Skeletal muscle tissue (tissue), 4 donors: ENCODE data around the gene TMEM132C. TPM values are rescaled to one million over a fixed set of nuclear protein-coding genes. Genes with fewer than 3 reads are reported as not detected.

ENCODE experiments used
- H3K27ac ChIP-seq: one replicate; pipeline ENCODE4 v1.7.0; 2013; ENCODE audit warnings: mild to moderate bottlenecking, low read depth, low read length, inconsistent platforms
- H3K27me3 ChIP-seq, 3 donors: one replicate each; pipeline ENCODE4 v1.7.0; 2013; ENCODE audit warnings: low read length in 3 of 3; ENCODE audit not compliant: control insufficient read depth in 3 of 3, insufficient read depth in 3 of 3
- H3K36me3 ChIP-seq, 3 donors: one replicate each; pipeline ENCODE4 v1.7.0; 2013; ENCODE audit warnings: low read length in 3 of 3; ENCODE audit not compliant: control insufficient read depth in 3 of 3, insufficient read depth in 3 of 3
- H3K4me1 ChIP-seq, 3 donors: one replicate each; pipeline ENCODE4 v1.7.0; 2013; ENCODE audit warnings: low read length in 3 of 3, mild to moderate bottlenecking in 3 of 3; ENCODE audit not compliant: control insufficient read depth in 3 of 3, insufficient read depth in 3 of 3
- H3K4me3 ChIP-seq, 3 donors: one replicate each; pipeline ENCODE4 v1.7.0; 2013; ENCODE audit warnings: low read length in 3 of 3
- H3K9ac ChIP-seq, 3 donors: one replicate each; pipeline ENCODE4 v1.7.0; 2013; ENCODE audit warnings: low read length in 3 of 3, mild to moderate bottlenecking in 3 of 3, moderate library complexity in 2 of 3, low read depth in 1 of 3
- H3K9me3 ChIP-seq, 3 donors: one replicate each; pipeline ENCODE4 v1.7.0; 2013; ENCODE audit warnings: low read length in 3 of 3; ENCODE audit not compliant: control insufficient read depth in 3 of 3
- total RNA-seq: library from RNA; depleted of rRNA; stranded (reverse); fragments of >200 nt; gene quantifications from one replicate; pipeline ENCODE4 v1.2.3, GENCODE V29; 2014
- donor health status: Osteomylitis.

TMEM132C gene
- total RNA-seq, 1 donor from 2014 or later = 3.7 TPM

DNA sequence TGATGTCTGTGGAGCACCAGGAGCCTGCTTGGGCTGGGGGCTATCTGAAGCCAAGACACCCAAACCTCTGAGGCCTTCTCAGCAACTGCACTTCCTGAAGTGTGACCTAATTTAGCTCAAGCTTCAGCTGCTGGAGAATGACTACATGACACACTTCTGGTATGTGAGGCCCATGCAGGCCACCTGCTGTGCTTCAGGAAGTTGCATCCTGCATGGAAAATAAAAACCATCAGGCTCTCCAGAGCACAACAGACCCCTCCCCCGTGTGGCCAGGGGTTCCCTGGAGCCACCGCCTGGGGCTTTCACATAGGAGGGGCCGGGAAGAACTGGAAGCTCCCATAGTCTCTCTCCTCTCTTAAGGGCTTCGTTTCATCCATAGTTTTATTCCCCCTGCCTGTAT lies 339.1 kb downstream of the TMEM132C start:
- Histone ChIP-seq H3K27me3 (peaks cover 0 to 3% (median 0%) of the 10 kb centered on the region in 3 donors), H3K36me3 (no peaks in the 10 kb centered on the region), H3K27ac (no peak overlapping the region), H3K9me3 (peaks cover 0 to 3% (median 0%) of the 10 kb centered on the region in 3 donors), H3K4me1 (no peaks in the 10 kb centered on the region), H3K9ac (no peak overlapping the region), H3K4me3 (no peak overlapping the region)

GRCh38 chr12:128606538-128606937 lies 339.6 kb downstream of the TMEM132C start:
- H3K9ac ChIP-seq = no peak overlapping the region
- no peaks in the 10 kb centered on the region for H3K9me3 ChIP-seq
- no peaks in the 10 kb centered on the region for H3K36me3 ChIP-seq
- no peaks in the 10 kb centered on the region for H3K4me1 ChIP-seq
- no peak overlapping the region for H3K4me3 ChIP-seq
- no peak overlapping the region for H3K27ac ChIP-seq
- H3K27me3 ChIP-seq = peaks cover 0 to 3% (median 0%) of the 10 kb centered on the region in 3 donors

GRCh38 chr12:128606970-128607369 lies 340.0 kb downstream of the TMEM132C start:
- Histone ChIP-seq H3K9me3 (no peaks in the 10 kb centered on the region), H3K27me3 (peaks cover 0 to 3% (median 0%) of the 10 kb centered on the region in 3 donors), H3K4me3 (no peak overlapping the region), H3K9ac (no peak overlapping the region), H3K27ac (no peak overlapping the region), H3K36me3 (no peaks in the 10 kb centered on the region), H3K4me1 (no peaks in the 10 kb centered on the region)

GRCh38 chr12:128607641-128608040 lies 340.7 kb downstream of the TMEM132C start:
- H3K9me3 ChIP-seq = no peaks in the 10 kb centered on the region
- no peak overlapping the region for H3K27ac ChIP-seq

DNA sequence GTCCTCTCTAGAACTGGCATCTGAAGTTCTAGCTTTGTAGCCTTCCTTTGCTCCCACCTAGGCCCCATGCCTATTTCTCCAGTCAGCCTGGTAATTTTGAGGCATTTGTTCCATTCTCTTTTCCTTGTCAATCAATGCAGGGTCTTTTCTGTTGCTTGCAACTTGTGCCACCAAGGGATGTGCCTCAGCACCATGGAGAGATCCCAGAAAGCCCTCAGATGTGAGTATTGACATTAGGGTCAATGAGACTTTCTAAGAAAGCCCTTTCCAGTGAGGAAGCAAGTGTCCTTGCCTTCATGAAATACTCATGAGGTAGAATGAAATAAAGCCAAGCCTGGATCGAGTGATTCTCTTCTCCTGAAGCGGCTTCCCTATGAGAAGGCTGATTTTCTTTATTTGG lies 342.9 kb downstream of the TMEM132C start:
- H3K4me1 ChIP-seq = no peaks in the 10 kb centered on the region
- H3K27ac ChIP-seq = no peak overlapping the region
- H3K9ac ChIP-seq = no peak overlapping the region
- no peaks in the 10 kb centered on the region for H3K9me3 ChIP-seq
- H3K4me3 ChIP-seq = no peak overlapping the region
- no peaks in the 10 kb centered on the region for H3K36me3 ChIP-seq
- peaks cover 0 to 3% (median 0%) of the 10 kb centered on the region in 3 donors for H3K27me3 ChIP-seq

More at GRCh38 chr12:128607641-128608040, 340.7 kb downstream of the TMEM132C start:
- H3K27me3 ChIP-seq = peaks cover 0 to 3% (median 0%) of the 10 kb centered on the region in 3 donors
- no peak overlapping the region for H3K4me3 ChIP-seq
- H3K4me1 ChIP-seq = no peaks in the 10 kb centered on the region
- no peak overlapping the region for H3K9ac ChIP-seq
- H3K36me3 ChIP-seq = no peaks in the 10 kb centered on the region

DNA sequence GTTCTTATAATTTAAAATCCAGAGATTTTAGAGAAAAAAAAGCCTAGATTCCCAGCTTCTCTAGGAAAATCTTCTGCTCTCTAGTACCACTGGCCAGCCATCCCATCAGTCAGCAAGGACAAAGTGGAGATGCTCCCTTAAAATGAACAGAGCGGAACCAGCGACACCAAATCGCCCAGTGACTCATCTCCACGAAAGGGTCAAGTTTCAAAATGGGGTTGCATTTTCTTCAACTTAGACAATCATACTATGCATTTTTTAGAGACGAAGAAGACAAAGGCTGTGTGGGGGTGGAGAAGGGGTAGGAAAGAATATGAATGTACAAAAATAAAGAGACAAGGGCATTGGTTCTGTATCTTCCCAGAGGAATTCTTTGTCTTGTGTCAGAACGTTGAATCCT lies 344.8 kb downstream of the TMEM132C start:
- no peaks in the 10 kb centered on the region for H3K36me3 ChIP-seq
- H3K27ac ChIP-seq = no peak overlapping the region
- no peak overlapping the region for H3K9ac ChIP-seq
- H3K27me3 ChIP-seq = peaks cover 0 to 3% (median 0%) of the 10 kb centered on the region in 3 donors
- no peak overlapping the region for H3K4me3 ChIP-seq
- H3K4me1 ChIP-seq = no peaks in the 10 kb centered on the region
- no peaks in the 10 kb centered on the region for H3K9me3 ChIP-seq

GRCh38 chr12:128612150-128612850 lies 345.3 kb downstream of the TMEM132C start:
- H3K4me3 ChIP-seq = no peak overlapping the region
- no peaks in the 10 kb centered on the region for H3K4me1 ChIP-seq
- H3K27me3 ChIP-seq = peaks cover 0 to under 1% (median 0%) of the 10 kb centered on the region in 3 donors
- no peaks in the 10 kb centered on the region for H3K9me3 ChIP-seq
- no peak overlapping the region for H3K9ac ChIP-seq
- H3K27ac ChIP-seq = no peak overlapping the region
- no peaks in the 10 kb centered on the region for H3K36me3 ChIP-seq

GRCh38 chr12:128613837-128614590 lies 347.0 kb downstream of the TMEM132C start:
- H3K9me3 ChIP-seq = no peaks in the 10 kb centered on the region
- H3K4me1 ChIP-seq = no peaks in the 10 kb centered on the region
- no peak overlapping the region for H3K9ac ChIP-seq
- no peak overlapping the region for H3K4me3 ChIP-seq
- no peak overlapping the region for H3K27ac ChIP-seq
- H3K27me3 ChIP-seq = no peaks in the 10 kb centered on the region
- no peaks in the 10 kb centered on the region for H3K36me3 ChIP-seq

DNA sequence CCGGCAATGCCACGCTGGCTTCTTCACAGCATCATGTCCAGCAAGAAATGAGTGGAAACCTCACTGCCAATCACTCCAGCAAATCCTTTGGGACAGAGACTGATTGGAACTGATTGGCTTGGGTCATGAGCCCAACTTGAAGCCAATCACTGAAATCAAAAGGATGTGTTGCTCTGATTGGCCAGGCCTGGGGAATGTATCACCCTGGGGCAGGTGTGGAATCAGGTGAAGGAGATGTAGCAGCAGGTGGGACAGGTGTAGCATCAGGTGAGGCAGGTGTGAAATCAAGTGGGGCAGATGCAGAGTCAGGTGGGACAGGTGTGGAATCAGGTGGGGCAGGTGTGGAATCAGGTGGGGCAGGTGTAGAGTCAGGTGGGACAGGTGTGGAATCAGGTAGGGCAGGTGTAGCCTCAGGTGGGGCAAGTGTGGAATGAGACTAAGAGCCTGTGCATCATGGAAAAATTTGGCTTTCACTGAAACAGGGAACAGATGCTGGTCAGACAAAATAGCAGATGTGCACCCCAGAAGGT lies 350.4 kb downstream of the TMEM132C start:
- Histone ChIP-seq H3K27ac (no peak overlapping the region), H3K4me1 (no peaks in the 10 kb centered on the region), H3K4me3 (no peak overlapping the region), H3K36me3 (no peaks in the 10 kb centered on the region), H3K9me3 (no peaks in the 10 kb centered on the region), H3K9ac (no peak overlapping the region), H3K27me3 (no peaks in the 10 kb centered on the region)

GRCh38 chr12:128619263-128619662 lies 352.3 kb downstream of the TMEM132C start:
- Histone ChIP-seq H3K9ac (no peak overlapping the region), H3K36me3 (no peaks in the 10 kb centered on the region), H3K27me3 (no peaks in the 10 kb centered on the region), H3K4me3 (no peak overlapping the region), H3K4me1 (no peaks in the 10 kb centered on the region), H3K27ac (no peak overlapping the region), H3K9me3 (no peaks in the 10 kb centered on the region)
